CD4-positive, alpha-beta memory T cell (primary cell): ENCODE measurements around the gene TSN. TPM values are rescaled to one million over a fixed set of nuclear protein-coding genes. Genes with fewer than 3 reads are reported as not detected.

Experiments used
- CTCF ChIA-PET: fragments of 350-600 bp; sonication (Branson Sonifier 250); formaldehyde crosslinking; loops from one replicate; lab custom pipeline; 2021; ENCODE audit warnings: inconsistent platforms; ENCODE audit not compliant: partially characterized antibody; lab: Charles Lee
- POLR2A ChIA-PET: fragments of 350-600 bp; sonication (Branson Sonifier 250); formaldehyde crosslinking; loops from one replicate; lab custom pipeline; 2021; ENCODE audit not compliant: partially characterized antibody; lab: Charles Lee
- DNase-seq, 5 donors: peaks; one replicate each; pipeline versions ENCODE4 v3.0.0 to v3.0.0-alpha.2; 2020 to 2022; ENCODE audit warnings: mixed read lengths in 1 of 5
- H3K27ac ChIP-seq: one replicate; pipeline ENCODE4 v1.7.0; 2013; ENCODE audit warnings: low read depth, low read length
- H3K27me3 ChIP-seq: 2 replicates; pipeline ENCODE4 v1.7.0; 2013; ENCODE audit warnings: mild to moderate bottlenecking, low read length, moderate library complexity; ENCODE audit not compliant: insufficient read depth
- H3K36me3 ChIP-seq: 2 replicates; pipeline ENCODE4 v1.7.0; 2013; ENCODE audit warnings: mild to moderate bottlenecking, low read length, moderate library complexity; ENCODE audit not compliant: insufficient read depth
- H3K4me1 ChIP-seq: 2 replicates; pipeline ENCODE4 v1.7.0; 2013; ENCODE audit warnings: mild to moderate bottlenecking, low read length, moderate library complexity; ENCODE audit not compliant: insufficient read depth
- H3K4me3 ChIP-seq, 2 donors: one replicate each; pipeline ENCODE4 v1.7.0; 2013; ENCODE audit warnings: low read length in 2 of 2, mild to moderate bottlenecking in 1 of 2
- H3K9me3 ChIP-seq, 2 donors: one replicate each; pipeline ENCODE4 v1.7.0; 2013; ENCODE audit warnings: low read length in 2 of 2, control low read depth in 1 of 2; ENCODE audit not compliant: control insufficient read depth in 1 of 2
- H3K27ac Mint-ChIP-seq, 7 donors: one replicate each; pipeline ENCODE4 v1.8.0; 2020 to 2021; ENCODE audit warnings: mixed read lengths in 7 of 7, mild to moderate bottlenecking in 6 of 7, inconsistent platforms in 3 of 7, moderate library complexity in 3 of 7
- H3K27me3 Mint-ChIP-seq, 2 donors: one replicate each; pipeline ENCODE4 v1.8.0; 2020 to 2021; ENCODE audit warnings: mixed read lengths in 2 of 2
- H3K36me3 Mint-ChIP-seq, 2 donors: one replicate each; pipeline ENCODE4 v1.8.0; 2020 to 2021; ENCODE audit warnings: mixed read lengths in 2 of 2, inconsistent platforms in 1 of 2, mild to moderate bottlenecking in 1 of 2
- H3K4me1 Mint-ChIP-seq, 4 donors: one replicate each; pipeline ENCODE4 v1.8.0; 2020 to 2021; ENCODE audit warnings: mixed read lengths in 4 of 4, mild to moderate bottlenecking in 1 of 4
- H3K4me3 Mint-ChIP-seq, 8 donors: one replicate each; pipeline ENCODE4 v1.8.0; 2020 to 2021; ENCODE audit warnings: mixed read lengths in 8 of 8, mild to moderate bottlenecking in 7 of 8, moderate library complexity in 6 of 8, inconsistent platforms in 3 of 8
- H3K9me3 Mint-ChIP-seq, 8 donors: one replicate each; pipeline ENCODE4 v1.8.0; 2020 to 2021; ENCODE audit warnings: mixed read lengths in 8 of 8, mild to moderate bottlenecking in 5 of 8, inconsistent platforms in 3 of 8, moderate library complexity in 1 of 8
- intact Hi-C: fragments of 100-400 bp; cut with micrococcal nuclease; formaldehyde crosslinking; loops from one replicate; pipeline ENCODE4 v1.15.1; 2023
- polyA plus RNA-seq, 2 donors: library from polyadenylated mRNA; unstranded; fragments of 300-500 nt; fragmentation: Illumina TruSeq; gene quantifications; one replicate each; pipeline ENCODE4 v1.2.3, GENCODE V29; 2021
- total RNA-seq, 2 experiments: library from RNA; stranded (reverse); gene quantifications; one replicate each; pipeline ENCODE4 v1.2.3, GENCODE V29; 2021

The TSN gene
- total and polyA plus RNA-seq, 4 experiments from 2014 or later, result 52.4 to 122 (median 61.7) TPM

DNA sequence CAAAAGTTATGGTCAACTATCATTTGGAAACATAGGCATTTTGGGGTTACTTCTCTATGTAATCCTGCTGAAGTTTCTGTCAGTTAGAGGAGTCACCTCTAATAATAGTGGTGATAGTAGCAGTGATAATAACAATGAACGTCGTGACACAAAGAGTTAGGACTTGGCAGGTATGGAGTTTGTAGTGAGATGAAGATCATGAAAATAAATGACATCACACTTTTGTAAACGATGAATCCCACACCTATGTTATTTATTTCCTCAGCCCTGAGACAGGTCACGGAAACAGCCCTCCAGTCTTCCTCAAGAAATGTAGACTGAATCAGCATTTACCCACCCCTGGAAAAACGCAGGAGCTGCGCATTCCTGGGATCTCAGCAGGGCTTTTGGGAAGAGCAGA, 38.8 kb downstream of the TSN start:
- ChIA-PET CTCF (no interaction called here), POLR2A (no interaction called here)
- Mint-ChIP-seq H3K4me1 (no peaks in the 10 kb centered on the region), H3K36me3 (no peaks in the 10 kb centered on the region), H3K9me3 (no peaks in the 10 kb centered on the region), H3K27me3 (peaks cover 16 to 33% of the 10 kb centered on the region in 2 donors), H3K27ac (no peak overlapping the region), H3K4me3 (no peak overlapping the region)
- H3K4me1 ChIP-seq, result no peaks in the 10 kb centered on the region
- no peaks in the 10 kb centered on the region for H3K9me3 ChIP-seq
- H3K27me3 ChIP-seq, result no peaks in the 10 kb centered on the region
- intact Hi-C loops, result no loop called here
- no peak overlapping the region for H3K27ac ChIP-seq
- no peak for DNase-seq
- no peaks in the 10 kb centered on the region for H3K36me3 ChIP-seq
- no peak overlapping the region for H3K4me3 ChIP-seq

DNA sequence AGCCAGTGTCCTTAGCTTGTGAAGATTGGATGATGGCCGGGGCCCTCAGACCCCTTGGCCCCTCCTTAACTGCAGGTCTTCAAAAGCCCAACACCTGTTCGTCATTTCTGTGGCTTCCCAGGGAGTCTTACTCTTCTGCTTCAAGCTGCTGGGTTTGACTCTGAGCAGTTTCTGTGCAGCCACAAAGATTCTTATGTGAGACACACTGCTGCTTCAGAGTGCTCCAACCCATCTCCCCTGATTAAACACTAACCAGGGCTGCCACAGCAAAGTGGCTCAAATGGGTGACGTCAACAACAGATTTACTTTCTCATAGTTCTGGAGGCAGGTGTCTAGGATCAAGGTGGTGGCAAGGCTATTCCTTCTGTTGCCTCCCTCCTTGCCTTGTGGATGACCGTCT, 40.8 kb downstream of the TSN start:
- no peak overlapping the region for H3K4me3 ChIP-seq
- no peaks in the 10 kb centered on the region for H3K36me3 ChIP-seq
- peaks cover 0 to 10% (median 6%) of the 10 kb centered on the region in 8 donors for H3K9me3 Mint-ChIP-seq
- H3K27me3 Mint-ChIP-seq, result peaks cover 10 to 20% of the 10 kb centered on the region in 2 donors
- DNase-seq, result no peak
- H3K4me1 ChIP-seq, result no peaks in the 10 kb centered on the region
- H3K27ac ChIP-seq, result no peak overlapping the region
- POLR2A ChIA-PET, result no interaction called here
- CTCF ChIA-PET, result no interaction called here
- H3K4me3 Mint-ChIP-seq, result no peak overlapping the region
- no peaks in the 10 kb centered on the region for H3K9me3 ChIP-seq
- H3K27me3 ChIP-seq, result no peaks in the 10 kb centered on the region
- intact Hi-C loops, result no loop called here
- H3K4me1 Mint-ChIP-seq, result no peaks in the 10 kb centered on the region
- H3K36me3 Mint-ChIP-seq, result peaks cover 0 to 3% of the 10 kb centered on the region in 2 donors
- H3K27ac Mint-ChIP-seq, result no peak overlapping the region

DNA sequence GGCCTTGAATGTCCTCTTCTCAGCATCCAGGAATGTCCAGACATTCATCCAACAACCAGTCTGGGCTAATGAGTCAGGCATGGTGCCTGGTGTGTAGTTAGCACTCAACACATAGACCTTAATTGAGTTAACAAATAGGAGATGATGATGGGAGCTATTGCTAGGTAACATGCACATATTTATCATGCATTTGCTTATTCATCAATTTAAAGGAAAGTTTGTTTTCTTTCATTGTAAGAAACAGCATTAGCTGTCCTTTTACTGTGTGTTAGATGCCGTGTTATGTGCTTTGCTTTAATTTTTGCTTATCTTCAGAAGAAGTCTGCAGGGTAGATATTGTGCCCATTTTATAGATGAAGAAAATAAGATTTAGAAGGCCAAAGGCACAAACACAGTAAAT, 43.2 kb downstream of the TSN start:
- H3K9me3 Mint-ChIP-seq, result peaks cover 0 to 26% (median 18%) of the 10 kb centered on the region in 8 donors
- Histone ChIP-seq H3K36me3 (no peaks in the 10 kb centered on the region), H3K27ac (no peak overlapping the region), H3K4me3 (no peak overlapping the region), H3K27me3 (no peaks in the 10 kb centered on the region), H3K4me1 (no peaks in the 10 kb centered on the region), H3K9me3 (no peaks in the 10 kb centered on the region)
- H3K4me1 Mint-ChIP-seq, result no peaks in the 10 kb centered on the region
- H3K36me3 Mint-ChIP-seq, result peaks cover 0 to 3% of the 10 kb centered on the region in 2 donors
- no peak overlapping the region for H3K27ac Mint-ChIP-seq
- POLR2A ChIA-PET, result no interaction called here
- intact Hi-C loops, result no loop called here
- no peak for DNase-seq
- H3K27me3 Mint-ChIP-seq, result peaks cover 7 to 16% of the 10 kb centered on the region in 2 donors
- no peak overlapping the region for H3K4me3 Mint-ChIP-seq
- CTCF ChIA-PET, result no interaction called here

DNA sequence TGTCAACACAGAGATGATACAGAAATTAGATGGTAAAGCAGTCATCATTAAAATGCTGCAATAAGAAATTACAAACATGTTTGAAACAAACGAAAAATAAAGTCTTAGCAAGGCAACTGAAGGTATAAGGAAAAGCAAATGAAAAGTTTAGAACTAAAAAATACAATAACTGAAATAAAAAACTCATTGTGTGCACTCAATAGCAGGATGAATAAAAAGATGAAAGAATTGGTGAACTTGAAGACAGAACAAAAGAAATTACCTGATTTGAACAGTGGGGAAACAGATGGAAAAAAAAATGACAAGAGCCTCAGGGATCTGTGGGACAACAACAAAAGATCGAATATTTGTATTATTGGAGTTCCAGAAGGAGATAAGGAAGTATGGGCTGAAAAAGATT, 46.5 kb downstream of the TSN start:
- Histone ChIP-seq H3K9me3 (no peaks in the 10 kb centered on the region), H3K4me3 (no peak overlapping the region), H3K36me3 (no peaks in the 10 kb centered on the region), H3K4me1 (no peaks in the 10 kb centered on the region), H3K27ac (no peak overlapping the region), H3K27me3 (no peaks in the 10 kb centered on the region)
- Mint-ChIP-seq H3K4me1 (no peaks in the 10 kb centered on the region), H3K27ac (no peak overlapping the region), H3K9me3 (peaks cover 4 to 29% (median 19%) of the 10 kb centered on the region in 8 donors), H3K27me3 (peaks cover 16 to 19% of the 10 kb centered on the region in 2 donors), H3K4me3 (no peak overlapping the region), H3K36me3 (peaks cover 0 to 3% of the 10 kb centered on the region in 2 donors)
- CTCF ChIA-PET, result no interaction called here
- intact Hi-C loops, result no loop called here
- DNase-seq, result no peak
- POLR2A ChIA-PET, result no interaction called here

DNA sequence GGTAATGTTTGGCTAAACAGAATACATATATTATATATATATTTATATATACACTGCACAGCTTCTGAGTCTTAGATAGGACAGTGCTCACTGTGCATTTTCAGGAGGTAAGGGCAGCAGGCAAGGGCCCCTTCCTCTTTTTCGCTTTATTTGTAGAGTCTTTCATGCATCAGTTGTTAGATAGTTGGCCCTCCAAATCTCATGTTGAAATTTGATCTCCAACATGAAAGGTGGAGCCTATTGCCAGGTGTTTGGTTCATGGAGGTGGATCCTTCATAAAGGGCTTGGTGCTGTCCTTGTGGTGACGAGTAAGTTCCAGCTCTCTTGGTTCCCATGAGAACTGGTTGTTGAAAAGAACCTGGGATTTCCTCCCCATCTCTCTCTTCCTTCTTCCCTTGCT, 48.1 kb downstream of the TSN start:
- Histone ChIP-seq H3K9me3 (no peaks in the 10 kb centered on the region), H3K27me3 (no peaks in the 10 kb centered on the region), H3K4me3 (no peak overlapping the region), H3K36me3 (no peaks in the 10 kb centered on the region), H3K27ac (no peak overlapping the region), H3K4me1 (no peaks in the 10 kb centered on the region)
- CTCF ChIA-PET, result no interaction called here
- Mint-ChIP-seq H3K36me3 (peaks cover 0 to 3% of the 10 kb centered on the region in 2 donors), H3K4me1 (peaks cover 0 to 3% (median 0%) of the 10 kb centered on the region in 4 donors), H3K27me3 (peaks cover 21 to 22% of the 10 kb centered on the region in 2 donors), H3K9me3 (peaks cover 4 to 29% (median 20%) of the 10 kb centered on the region in 8 donors), H3K4me3 (no peak overlapping the region), H3K27ac (no peak overlapping the region)
- POLR2A ChIA-PET, result no interaction called here
- no peak for DNase-seq
- intact Hi-C loops, result no loop called here

DNA sequence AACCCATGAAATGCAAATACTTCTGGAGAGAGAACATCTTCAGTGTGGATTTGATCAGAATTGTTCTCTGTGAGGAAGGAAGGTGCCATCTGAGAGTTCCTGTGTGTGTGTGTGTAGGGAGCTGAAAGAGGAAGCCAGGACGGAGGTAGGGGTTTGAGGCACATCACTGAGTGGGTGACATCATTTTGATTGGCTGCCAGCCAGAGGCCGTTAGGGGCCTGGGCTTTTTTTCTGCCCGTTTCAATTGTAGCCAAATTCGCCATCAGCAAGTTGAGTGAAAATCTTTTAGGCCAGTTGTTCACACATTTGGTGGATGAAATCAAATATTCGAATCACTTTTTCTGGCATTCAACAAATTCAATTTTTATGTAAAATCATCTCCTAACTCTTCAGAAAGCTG, 48.9 kb downstream of the TSN start:
- H3K36me3 ChIP-seq, result no peaks in the 10 kb centered on the region
- Mint-ChIP-seq H3K27me3 (peaks cover 19 to 24% of the 10 kb centered on the region in 2 donors), H3K36me3 (peaks cover 0 to 3% of the 10 kb centered on the region in 2 donors), H3K4me1 (peaks cover 0 to 3% (median 0%) of the 10 kb centered on the region in 4 donors), H3K9me3 (peaks cover 4 to 29% (median 20%) of the 10 kb centered on the region in 8 donors), H3K27ac (no peak overlapping the region), H3K4me3 (no peak overlapping the region)
- no peak overlapping the region for H3K27ac ChIP-seq
- ChIA-PET POLR2A (no interaction called here), CTCF (no interaction called here)
- H3K9me3 ChIP-seq, result no peaks in the 10 kb centered on the region
- no peak overlapping the region for H3K4me3 ChIP-seq
- DNase-seq, result no peak
- intact Hi-C loops, result no loop called here
- no peaks in the 10 kb centered on the region for H3K27me3 ChIP-seq
- H3K4me1 ChIP-seq, result no peaks in the 10 kb centered on the region

DNA sequence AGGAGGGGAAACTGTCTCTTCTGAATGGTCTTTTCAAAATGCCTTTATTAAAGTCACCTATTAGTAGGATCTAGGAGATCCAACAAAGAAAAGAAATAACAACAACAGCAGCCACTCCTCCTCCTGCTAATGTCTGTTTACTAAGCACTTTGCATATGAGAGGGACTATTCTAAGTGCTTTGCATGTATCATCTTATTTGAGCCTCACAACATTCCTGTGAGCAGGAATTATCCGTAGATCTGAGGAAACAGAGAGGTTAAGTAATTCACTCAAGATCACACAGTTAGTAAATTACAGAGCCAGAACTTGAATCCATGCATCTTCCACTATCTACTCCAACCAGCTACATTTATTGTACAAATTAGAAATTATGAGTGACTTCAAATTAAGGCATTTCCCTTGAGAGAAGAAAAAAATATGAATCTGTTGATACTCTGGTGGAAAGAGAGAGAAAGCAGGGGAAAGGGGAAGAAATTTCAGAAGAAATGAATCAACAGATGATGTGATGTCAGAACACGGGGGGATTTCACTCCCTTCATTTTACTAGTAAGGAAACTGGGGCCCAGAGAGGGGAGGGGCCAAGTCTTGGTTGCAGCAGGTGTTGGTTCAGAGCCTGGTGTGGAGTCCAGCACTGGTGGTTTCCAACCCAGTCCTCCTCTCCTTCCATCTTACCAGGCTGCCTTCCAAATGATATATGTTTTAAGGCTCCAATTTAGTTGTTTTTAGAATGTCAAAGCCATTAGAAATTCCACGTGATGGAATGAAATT, 49.7 kb downstream of the TSN start:
- no peak overlapping the region for H3K4me3 ChIP-seq
- Mint-ChIP-seq H3K4me3 (no peak overlapping the region), H3K27me3 (peaks cover 19 to 26% of the 10 kb centered on the region in 2 donors), H3K9me3 (peaks cover 4 to 27% (median 19%) of the 10 kb centered on the region in 8 donors), H3K36me3 (peaks cover 0 to 3% of the 10 kb centered on the region in 2 donors), H3K4me1 (peaks cover 0 to 3% (median 0%) of the 10 kb centered on the region in 4 donors), H3K27ac (no peak overlapping the region)
- CTCF ChIA-PET, result no interaction called here
- no peaks in the 10 kb centered on the region for H3K27me3 ChIP-seq
- no peak overlapping the region for H3K27ac ChIP-seq
- intact Hi-C loops, result no loop called here
- H3K36me3 ChIP-seq, result no peaks in the 10 kb centered on the region
- DNase-seq, result no peak
- POLR2A ChIA-PET, result no interaction called here
- H3K4me1 ChIP-seq, result no peaks in the 10 kb centered on the region
- H3K9me3 ChIP-seq, result no peaks in the 10 kb centered on the region
